HG03060 (cell line): ENCODE data around the gene CABP1.
"Not testable (repeated sequence)": the region's sequence is repeated elsewhere in the genome, so short reads cannot be mapped to it uniquely, and the experiment has no call there.

Source experiments
- ATAC-seq: cut with Tn5 transposase; IDR thresholded peaks from one replicate; pipeline ENCODE4 v1.9.1; 2021; ENCODE audit warnings: low read depth, moderate number of reproducible peaks; ENCODE audit not compliant: unreplicated experiment

The CABP1 gene

GRCh38 chr12:120663741-120664140, 23.3 kb downstream of the CABP1 start:
- ATAC-seq: no peak

DNA sequence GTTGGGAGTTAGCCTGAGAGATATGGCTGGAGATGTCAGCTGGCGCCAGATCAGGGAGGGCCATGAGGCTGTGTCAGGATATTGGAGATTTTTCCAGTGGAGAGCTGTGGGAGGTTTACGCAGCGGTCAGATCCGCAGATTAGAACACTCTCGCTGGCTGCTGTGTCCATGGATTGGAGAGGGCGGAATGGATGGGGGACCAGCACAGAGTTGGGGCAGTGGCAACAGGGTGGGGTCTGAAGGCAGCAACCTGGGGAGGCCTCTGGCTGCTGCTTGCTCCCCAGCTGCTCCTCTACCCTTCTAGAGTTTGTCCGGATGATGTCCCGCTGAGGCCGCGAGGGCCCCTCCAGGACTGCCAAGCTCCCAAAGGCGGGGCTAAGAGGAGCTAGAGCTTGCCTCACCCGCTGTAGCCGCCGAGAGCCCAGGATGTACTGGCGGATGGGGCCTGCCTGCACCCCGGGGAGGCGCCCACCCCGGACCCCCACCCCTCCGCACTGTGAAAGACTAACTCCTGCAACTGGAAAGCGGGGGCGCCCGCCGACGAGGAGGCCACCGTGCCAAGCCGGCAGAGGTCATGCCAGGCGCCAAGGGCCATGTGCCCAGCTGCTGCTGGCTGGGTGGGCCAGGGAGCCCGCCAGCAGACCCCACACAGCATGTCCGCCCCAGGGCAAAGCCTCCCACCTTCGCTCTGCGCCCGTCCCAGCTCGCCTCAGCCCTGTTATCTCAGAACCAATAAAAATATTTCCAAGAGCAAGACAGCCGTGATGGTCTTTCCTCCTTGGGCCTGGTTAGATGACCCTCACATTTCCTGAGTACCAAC, 26.4 kb downstream of the CABP1 start:
- no peak for ATAC-seq

- ATAC-seq: no peak
These were observed 27.9 kb downstream of the CABP1 start for GRCh38 chr12:120668091-120668867.

DNA sequence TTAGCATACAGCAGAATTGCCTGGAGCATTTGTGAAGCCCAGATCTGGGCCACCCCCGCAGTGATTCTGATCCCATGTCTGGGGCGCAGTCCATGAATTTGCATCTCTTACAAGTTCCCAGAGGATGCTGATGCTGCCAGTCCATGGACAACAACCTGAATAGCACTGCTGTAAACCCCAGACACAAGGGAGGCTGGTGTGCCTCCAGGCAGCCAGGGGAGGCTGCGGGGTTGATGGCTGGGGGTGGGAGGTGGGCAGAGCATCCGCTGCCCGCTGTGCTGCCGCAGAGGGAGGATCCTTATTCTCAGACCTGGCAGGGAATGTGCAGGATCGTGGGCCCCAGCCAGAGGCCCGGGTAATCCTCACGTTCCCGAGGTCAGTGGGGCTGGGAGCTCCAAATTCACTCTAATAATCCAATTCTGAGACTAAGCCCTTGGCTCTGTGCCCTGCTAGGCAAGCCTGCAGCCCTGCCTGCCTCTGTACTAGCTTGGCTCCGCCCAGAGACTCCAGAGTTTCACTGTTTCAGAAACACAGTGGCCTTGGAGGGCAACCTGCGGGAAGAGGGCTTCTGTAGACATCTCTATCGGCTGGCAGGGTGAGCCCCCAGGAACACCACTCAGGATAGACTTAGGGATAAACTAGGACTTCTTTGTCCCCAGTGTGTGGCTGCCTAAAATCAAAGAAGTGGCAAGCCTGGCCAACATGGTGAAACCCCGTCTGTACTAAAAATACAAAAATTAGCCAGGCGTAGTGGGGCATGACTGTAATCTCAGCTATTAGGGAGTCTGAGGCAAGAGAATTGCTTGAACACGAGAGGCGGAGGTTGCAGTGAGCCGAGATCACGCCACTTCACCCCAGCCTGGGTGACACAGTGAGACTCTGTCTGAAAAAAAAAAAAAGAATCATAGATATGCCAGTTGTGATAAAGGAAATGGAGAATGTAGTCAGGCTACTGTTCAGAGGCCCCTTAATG, 28.7 kb downstream of the CABP1 start:
- ATAC-seq: peak; percentile 45

GRCh38 chr12:120670237-120670636, 29.8 kb downstream of the CABP1 start:
- not testable (repeated sequence) for ATAC-seq

- no peak for ATAC-seq
These were observed 30.2 kb downstream of the CABP1 start for GRCh38 chr12:120670667-120671066.

DNA sequence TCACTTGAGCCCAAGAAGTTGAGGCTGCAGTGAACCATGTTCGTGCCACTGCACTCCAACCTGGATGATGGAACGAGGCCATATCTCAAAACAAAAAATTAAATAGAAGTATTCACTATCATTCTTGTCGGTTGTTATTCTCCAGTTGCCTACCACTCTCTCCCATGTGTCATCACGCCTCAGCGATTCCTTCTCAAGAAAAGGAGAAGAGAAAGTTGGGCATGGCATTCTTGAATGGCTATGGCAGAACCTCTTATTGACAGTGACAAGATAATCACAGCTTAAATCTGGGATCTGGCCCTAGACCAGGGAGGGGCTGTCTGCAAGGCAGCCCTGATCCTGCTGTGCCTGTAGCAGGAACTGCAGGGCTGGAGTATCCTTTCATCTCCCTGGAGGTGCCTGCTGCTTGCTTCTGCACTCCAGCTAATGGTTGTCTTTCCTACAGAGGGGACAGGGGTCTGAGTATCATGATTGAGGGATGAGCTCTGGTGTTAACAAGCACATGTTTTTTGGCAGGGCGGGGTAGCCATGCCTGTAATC, 33.7 kb downstream of the CABP1 start:
- ATAC-seq: no peak

DNA sequence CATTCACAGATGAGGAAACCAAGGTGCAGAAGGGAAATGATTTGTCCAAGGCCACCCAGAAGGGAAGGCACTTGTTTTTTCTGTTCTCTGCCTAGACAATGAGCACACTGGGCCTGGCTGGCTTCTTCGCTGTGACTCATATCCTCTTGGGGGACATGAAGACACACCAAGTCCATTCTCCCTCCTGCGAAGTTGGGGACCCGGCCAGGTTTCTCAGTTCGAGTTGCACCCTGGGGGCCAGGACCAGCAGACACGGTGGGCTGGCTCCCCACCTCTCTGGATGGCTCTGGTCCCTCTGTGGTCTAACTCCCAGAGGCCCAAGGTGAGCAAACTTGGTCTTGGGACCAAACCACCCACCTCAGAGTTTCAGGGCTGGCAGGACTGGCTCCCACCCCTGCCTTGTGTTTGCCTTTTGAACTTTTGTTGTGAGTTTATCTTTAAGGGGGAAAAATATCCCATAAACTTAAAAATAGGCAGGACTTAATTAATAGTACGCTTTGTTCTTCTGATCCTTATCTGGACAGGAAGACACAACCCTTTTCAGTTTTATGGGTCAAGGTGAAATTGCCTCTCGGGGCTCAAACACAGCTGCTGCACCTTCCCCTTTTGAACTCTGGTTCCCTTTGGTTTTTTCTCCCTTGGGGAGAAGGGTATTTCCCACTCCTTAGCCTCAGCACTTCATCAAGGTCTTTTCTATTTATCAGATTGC, 37.5 kb downstream of the CABP1 start:
- ATAC-seq: peak; percentile 40

DNA sequence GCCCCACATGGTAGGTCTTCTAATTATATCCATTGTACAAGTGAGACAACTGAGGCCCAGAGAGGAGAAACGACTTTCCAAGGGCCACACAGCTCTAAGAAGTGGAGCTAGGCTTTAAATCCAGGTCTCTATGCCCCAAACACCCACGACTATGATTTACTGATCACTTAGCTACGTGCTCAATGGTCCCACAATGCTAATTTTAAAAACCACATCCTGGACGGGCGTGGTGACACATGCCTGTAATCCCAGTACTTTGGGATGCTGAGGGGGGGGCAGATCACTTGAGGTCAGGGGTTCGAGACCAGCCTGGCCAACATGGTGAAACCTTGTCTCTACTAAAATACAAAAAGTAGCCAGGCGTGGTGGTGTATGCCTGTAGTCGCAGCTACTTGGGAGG, 38.1 kb downstream of the CABP1 start:
- no peak for ATAC-seq

GRCh38 chr12:120680165-120680738, 39.8 kb downstream of the CABP1 start:
- no peak for ATAC-seq

GRCh38 chr12:120684523-120684932, 44.1 kb downstream of the CABP1 start:
- ATAC-seq: no peak

DNA sequence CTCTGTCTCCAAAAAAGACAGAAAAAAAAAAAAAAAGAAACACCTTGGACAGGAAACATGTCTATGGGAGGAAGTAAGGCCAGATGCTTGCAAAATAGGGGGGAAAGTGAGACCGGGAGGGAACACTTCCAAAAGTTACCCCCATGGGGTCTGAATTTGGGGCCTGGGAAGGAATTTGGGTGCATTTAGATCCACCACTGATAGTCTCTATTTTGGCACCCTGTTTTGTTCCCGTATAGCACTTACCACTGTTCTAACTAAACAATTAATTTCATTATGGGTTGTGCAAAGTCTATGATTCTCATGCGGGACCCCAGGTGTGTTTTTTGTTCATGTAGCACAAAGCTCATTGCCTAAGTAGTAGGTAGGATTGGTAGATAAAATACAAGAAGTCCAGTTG, 45.1 kb downstream of the CABP1 start:
- no peak for ATAC-seq

DNA sequence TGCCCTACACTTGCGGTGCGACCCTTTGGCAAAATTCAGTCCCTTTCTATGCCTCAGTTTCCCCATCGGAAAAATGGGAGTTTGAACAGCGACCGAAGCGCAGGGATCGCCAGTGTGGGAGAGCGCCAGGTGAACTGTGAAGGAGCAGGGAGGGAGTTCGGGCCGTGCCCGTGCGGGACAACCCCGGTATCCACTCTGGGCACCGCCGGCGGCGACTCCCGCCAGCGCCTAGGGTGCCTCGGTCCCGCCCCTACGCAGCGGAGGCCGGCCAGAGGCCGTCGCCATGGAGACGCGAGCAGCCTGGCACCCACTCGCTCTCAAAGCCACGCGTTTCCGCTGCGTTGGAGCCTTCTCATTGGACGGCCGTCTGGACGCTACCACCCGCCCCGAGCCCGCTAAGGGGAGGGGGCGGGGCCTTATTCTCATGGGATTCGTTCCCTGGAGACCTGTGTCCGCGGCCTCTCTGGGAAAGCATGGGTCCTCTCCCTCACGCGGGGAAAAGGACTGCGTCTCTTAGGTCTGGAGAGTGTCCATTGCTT, 45.8 kb downstream of the CABP1 start:
- ATAC-seq: peak; percentile 52

- ATAC-seq: peak; percentile 34
These were observed 46.5 kb downstream of the CABP1 start, which contains the start of gene MLEC for GRCh38 chr12:120686690-120687577. Gene MLEC (plus strand): TSS chr12:120687149. CDS start chr12:120687297, 148 bp downstream.

DNA sequence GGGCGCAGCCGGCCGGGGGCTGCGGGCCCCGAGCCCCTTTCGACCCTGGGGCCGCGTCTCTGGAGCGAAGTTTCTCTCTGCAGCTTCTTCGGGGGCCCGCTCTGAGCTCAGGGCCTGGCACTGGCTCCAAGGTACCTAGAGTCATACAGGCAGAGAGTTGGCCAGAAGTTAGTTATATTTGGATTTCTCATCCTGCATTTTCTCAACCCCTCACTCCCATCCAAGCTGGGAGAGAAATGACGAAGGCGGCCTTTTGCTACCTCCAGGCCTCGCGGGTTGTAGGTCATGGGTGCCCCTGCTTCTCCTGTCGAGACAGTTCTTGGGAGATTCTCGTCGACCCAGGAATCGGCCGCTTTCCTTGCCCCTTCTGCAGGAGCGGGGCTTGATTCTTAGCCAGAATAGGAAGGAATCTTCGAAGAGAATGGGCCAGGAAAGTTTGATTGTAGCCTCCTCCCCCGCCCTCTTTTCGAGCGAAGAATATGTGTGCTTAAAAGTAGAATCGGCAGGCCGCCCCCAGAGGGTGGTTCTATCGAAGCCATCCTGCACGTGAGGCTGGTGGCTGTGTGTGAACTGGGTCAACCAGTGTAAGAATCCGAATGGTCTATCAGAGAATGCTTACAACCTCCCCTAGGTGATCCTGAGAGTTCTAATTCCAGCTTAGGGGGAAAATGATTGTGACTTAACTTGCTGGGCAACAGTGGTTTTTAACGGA, 47.3 kb downstream of the CABP1 start:
- no peak for ATAC-seq

GRCh38 chr12:120688527-120689071, 48.2 kb downstream of the CABP1 start:
- no peak for ATAC-seq
